H1 (cell line): ENCODE results near the gene CD48. TPM values are rescaled to one million over a fixed set of nuclear protein-coding genes. Genes with fewer than 3 reads are reported as not detected.

Experiments
- CTCF ChIA-PET: fragments of 300-600 bp; sonication (Branson Sonifier 250); formaldehyde crosslinking; loops from one replicate; lab custom pipeline; 2021; ENCODE audit not compliant: partially characterized antibody; lab: Charles Lee
- POLR2A ChIA-PET: fragments of 300-600 bp; sonication (Branson Sonifier 250); formaldehyde crosslinking; loops from one replicate; lab custom pipeline; 2021; ENCODE audit warnings: inconsistent platforms; ENCODE audit not compliant: partially characterized antibody; lab: Charles Lee
- DNase-seq, 2 experiments: peaks; one replicate each; pipeline versions ENCODE4 v3.0.0 to v3.0.0-alpha.2; 2010 to 2022; ENCODE audit warnings: low spot score in 2 of 2, low read depth in 1 of 2, mixed read lengths in 1 of 2
- FAIRE-seq: peaks from 2 replicates; lab custom pipeline; 2011; peaks lifted over from hg19 to GRCh38; lab: Jason Lieb, UNC
- H2AFZ ChIP-seq: 2 replicates; pipeline ENCODE4 v1.8.1; 2012; ENCODE audit warnings: low read length, inconsistent platforms
- H2AK5ac ChIP-seq: 2 replicates; pipeline ENCODE4 v1.6.1; 2013; ENCODE audit warnings: low read depth, low read length
- H2BK120ac ChIP-seq: replicated peaks from 2 replicates; pipeline ENCODE3; 2013; ENCODE audit warnings: low read depth, low read length, inconsistent platforms
- H2BK12ac ChIP-seq: 2 replicates; pipeline ENCODE4 v1.6.1; 2013; ENCODE audit warnings: low read depth, low read length
- H2BK15ac ChIP-seq: 2 replicates; pipeline ENCODE4 v1.6.1; 2013; ENCODE audit warnings: low read length
- H2BK20ac ChIP-seq: 2 replicates; pipeline ENCODE4 v1.6.1; 2013; ENCODE audit warnings: low read length
- H2BK5ac ChIP-seq: 2 replicates; pipeline ENCODE4 v1.6.1; 2013; ENCODE audit warnings: low read depth, low read length
- H3K14ac ChIP-seq: 2 replicates; pipeline ENCODE4 v1.6.1; 2013; ENCODE audit warnings: inconsistent platforms; ENCODE audit not compliant: insufficient read length
- H3K18ac ChIP-seq: 2 replicates; pipeline ENCODE4 v1.6.1; 2013; ENCODE audit warnings: low read length; ENCODE audit errors: extremely low read depth
- H3K23ac ChIP-seq: 2 replicates; pipeline ENCODE4 v1.6.1; 2013; ENCODE audit warnings: inconsistent platforms; ENCODE audit not compliant: insufficient read length
- H3K23me2 ChIP-seq: 2 replicates; pipeline ENCODE4 v1.6.1; 2013; ENCODE audit warnings: low read depth, low read length
- H3K27ac ChIP-seq: 2 replicates; pipeline ENCODE4 v1.6.1; 2011; ENCODE audit warnings: low read depth, low read length, inconsistent platforms
- H3K27me3 ChIP-seq, 4 experiments: replicated peaks in 1 of 4; 1 replicate in 1 of 4; 2 replicates in 3 of 4; pipeline versions ENCODE4 v1.6.1 to v1.8.1; 2011 to 2013; ENCODE audit warnings: low read length in 3 of 4, mild to moderate bottlenecking in 3 of 4, inconsistent platforms in 2 of 4, mixed read lengths in 2 of 4, moderate library complexity in 1 of 4; ENCODE audit not compliant: control insufficient read depth in 3 of 4, insufficient read depth in 3 of 4; ENCODE audit errors: extremely low read depth in 1 of 4
- H3K36me3 ChIP-seq, 4 experiments: 2 replicates each; pipeline versions ENCODE4 v1.6.1 to v1.8.1; 2011 to 2013; ENCODE audit warnings: mild to moderate bottlenecking in 4 of 4, low read length in 3 of 4, moderate library complexity in 2 of 4, control low read depth in 1 of 4, inconsistent platforms in 1 of 4; ENCODE audit not compliant: insufficient read depth in 4 of 4, control insufficient read depth in 2 of 4
- H3K4ac ChIP-seq: replicated peaks from 2 replicates; pipeline ENCODE3; 2013; ENCODE audit warnings: low read length, low read depth, mixed read lengths, inconsistent platforms; ENCODE audit not compliant: insufficient read length
- H3K4me1 ChIP-seq, 4 experiments: replicated peaks in 1 of 4; 1 replicate in 1 of 4; 2 replicates in 3 of 4; pipeline versions ENCODE4 v1.6.1 to v1.8.1; 2011 to 2013; ENCODE audit warnings: low read length in 3 of 4, inconsistent platforms in 2 of 4, mixed read lengths in 1 of 4; ENCODE audit not compliant: insufficient read depth in 4 of 4, control insufficient read depth in 3 of 4
- H3K4me2 ChIP-seq, 2 experiments: 2 replicates each; pipeline versions ENCODE4 v1.6.1 to v1.8.1; 2011 to 2013; ENCODE audit warnings: low read depth in 2 of 2, low read length in 2 of 2, control low read depth in 1 of 2, inconsistent platforms in 1 of 2, mild to moderate bottlenecking in 1 of 2; ENCODE audit not compliant: insufficient read depth in 1 of 2
- H3K4me3 ChIP-seq, 4 experiments: fragments of 200-600, 300-600 bp in 1 of 4; sonication (generic), shearing (Covaris generic), sonication (Bioruptor Twin) in 1 of 4; 2 replicates each; pipeline versions ENCODE4 v1.5.1 to v1.8.1; 2011 to 2016; ENCODE audit warnings: low read length in 4 of 4, low read depth in 3 of 4, control low read depth in 2 of 4, inconsistent platforms in 2 of 4, mild to moderate bottlenecking in 2 of 4, mixed read lengths in 1 of 4, moderate library complexity in 1 of 4; ENCODE audit not compliant: insufficient read depth in 2 of 4; ENCODE audit errors: extremely low read depth in 1 of 4
- H3K56ac ChIP-seq: replicated peaks from 2 replicates; pipeline ENCODE3; 2013; ENCODE audit warnings: low read depth, mild to moderate bottlenecking, mixed read lengths, low read length, inconsistent platforms; ENCODE audit not compliant: insufficient read length
- H3K79me1 ChIP-seq: 2 replicates; pipeline ENCODE4 v1.6.1; 2013; ENCODE audit warnings: low read depth, low read length, control low read depth
- H3K79me2 ChIP-seq, 2 experiments: 2 replicates each; pipeline versions ENCODE4 v1.6.1 to v1.8.1; 2012 to 2013; ENCODE audit warnings: low read length in 2 of 2, mild to moderate bottlenecking in 2 of 2, inconsistent platforms in 1 of 2; ENCODE audit not compliant: insufficient read depth in 2 of 2, control insufficient read depth in 1 of 2
- H3K9ac ChIP-seq, 4 experiments: replicated peaks in 1 of 4; 1 replicate in 1 of 4; 2 replicates in 3 of 4; pipeline versions ENCODE4 v1.6.1 to v1.8.1; 2011 to 2013; ENCODE audit warnings: low read depth in 3 of 4, low read length in 3 of 4, control low read depth in 2 of 4, mild to moderate bottlenecking in 2 of 4, moderate library complexity in 2 of 4, inconsistent platforms in 1 of 4; ENCODE audit errors: extremely low read depth in 1 of 4
- H3K9me3 ChIP-seq, 2 experiments: 2 replicates each; pipeline versions ENCODE4 v1.6.1 to v1.8.1; 2012 to 2013; ENCODE audit warnings: mild to moderate bottlenecking in 2 of 2, moderate library complexity in 2 of 2, control low read depth in 1 of 2, inconsistent platforms in 1 of 2, low read depth in 1 of 2, low read length in 1 of 2, mixed read lengths in 1 of 2; ENCODE audit not compliant: insufficient read depth in 2 of 2
- H4K20me1 ChIP-seq, 2 experiments: replicated peaks in 1 of 2; 2 replicates each; pipeline versions ENCODE3 to v1.8.1; 2011 to 2013; ENCODE audit warnings: inconsistent platforms in 2 of 2, low read length in 2 of 2, mild to moderate bottlenecking in 1 of 2; ENCODE audit not compliant: insufficient read depth in 2 of 2, control insufficient read depth in 1 of 2
- H4K5ac ChIP-seq: 2 replicates; pipeline ENCODE4 v1.6.1; 2013; ENCODE audit warnings: low read length, low read depth, mixed read lengths, inconsistent platforms; ENCODE audit not compliant: insufficient read length
- H4K8ac ChIP-seq: 2 replicates; pipeline ENCODE4 v1.8.0; 2013; ENCODE audit warnings: mild to moderate bottlenecking, moderate library complexity, low read length, inconsistent platforms; ENCODE audit not compliant: insufficient read depth; ENCODE audit errors: extremely low read depth
- H4K91ac ChIP-seq: replicated peaks from 2 replicates; pipeline ENCODE3; 2013; ENCODE audit warnings: low read length, mixed read lengths, inconsistent platforms; ENCODE audit not compliant: insufficient read length
- FOSL1 ChIP-seq: IDR thresholded peaks from 2 replicates; pipeline ENCODE4 v1.6.1; 2011; ENCODE audit warnings: mild to moderate bottlenecking, low read depth, low read length, moderate library complexity; ENCODE audit not compliant: insufficient read depth
- KDM4A ChIP-seq: IDR thresholded peaks from one replicate; pipeline ENCODE4 v1.7.1; 2012; ENCODE audit warnings: low read depth, mild to moderate bottlenecking, moderate library complexity, low read length, inconsistent platforms; ENCODE audit not compliant: severe bottlenecking
- NRF1 ChIP-seq: IDR thresholded peaks from 2 replicates; pipeline ENCODE4 v1.6.1; 2011; ENCODE audit warnings: mild to moderate bottlenecking, low read depth, low read length, improper control_type of control experiment
- PHF8 ChIP-seq: fragments of 200-600 bp; sonication (generic); conservative IDR thresholded peaks from 2 replicates; pipeline ENCODE4 v1.7.1; 2012; ENCODE audit warnings: low read depth, mild to moderate bottlenecking, inconsistent platforms, low read length, moderate library complexity
- POLR2A ChIP-seq, 2 experiments: IDR thresholded peaks; 1 replicate in 1 of 2; 2 replicates in 1 of 2; pipeline ENCODE4 v1.6.1; 2011; ENCODE audit warnings: low read depth in 2 of 2, low read length in 2 of 2, mild to moderate bottlenecking in 2 of 2; ENCODE audit errors: control extremely low read depth in 1 of 2
- POU5F1 ChIP-seq: IDR thresholded peaks from 2 replicates; pipeline ENCODE4 v1.6.1; 2011; ENCODE audit warnings: low read depth, mild to moderate bottlenecking, low read length, moderate library complexity
- RFX5 ChIP-seq: IDR thresholded peaks from 2 replicates; pipeline ENCODE4 v1.6.1; 2011; ENCODE audit warnings: low read depth, low read length, improper control_type of control experiment, borderline replicate concordance
- SP1 ChIP-seq: IDR thresholded peaks from 2 replicates; pipeline ENCODE4 v1.6.1; 2011; ENCODE audit warnings: low read depth, low read length
- SRF ChIP-seq: IDR thresholded peaks from 2 replicates; pipeline ENCODE4 v1.6.1; 2011; ENCODE audit warnings: mild to moderate bottlenecking, low read depth, low read length, moderate library complexity
- USF2 ChIP-seq: IDR thresholded peaks from 2 replicates; pipeline ENCODE4 v1.6.1; 2011; ENCODE audit warnings: low read length, improper control_type of control experiment
- WGBS, 2 experiments: shearing (Covaris generic) in 1 of 2; methylation state at CpG; one replicate each; pipeline versions ENCODE4 v1.1.6 to v1.1.7; 2013 to 2015; ENCODE audit warnings: low lambda C conversion rate in 2 of 2, mixed read lengths in 2 of 2, inconsistent platforms in 1 of 2, low coverage in 1 of 2, missing lambda C conversion rate in 1 of 2; ENCODE audit not compliant: insufficient replicate concordance in 2 of 2, insufficient coverage in 1 of 2, insufficient read length in 1 of 2; ENCODE audit errors: extremely low coverage in 1 of 2, missing lambda C conversion rate in 1 of 2; 5-methylcytosine and 5-hydroxymethylcytosine counted together
- polyA plus RNA-seq, 7 experiments: library from polyadenylated mRNA; depleted of rRNA in 3 of 7; stranded (reverse) in 5 of 7; unstranded in 2 of 7; fragments of >200 nt in 5 of 7; fragments of 200-250 nt in 2 of 7; gene quantifications; 1 replicate in 5 of 7; 2 replicates in 1 of 7; 4 replicates in 1 of 7; pipeline versions ENCODE4 v1.2.1 to v1.2.3, GENCODE V29; 2011 to 2013; ENCODE audit warnings: missing spikeins in 2 of 7, mixed read lengths in 2 of 7
- total RNA-seq: library from RNA; stranded (reverse); fragmentation: NEBNext Ultra II Directional; extraction: Animal tissue kit (Norgen Biotek cat#: 25700); gene quantifications from 2 replicates; pipeline ENCODE4 v1.2.1, GENCODE V29; 2021
- TF ChIP-seq, protein P1 (sequence below): IDR thresholded peaks from 2 replicates; pipeline ENCODE4 v1.6.1; 2012; ENCODE audit warnings: inconsistent platforms

Gene CD48
- total and polyA plus RNA-seq, 2 of the 8 experiments (the other 6 are each of a cell fraction or from before 2014, with no cell fraction given): 0.08 TPM; not detected in 1

- CTCF ChIA-PET: interaction anchor here (2.7 to 4.2 kb wide), 2 partner anchors 17 to 23 kb away, joined by 10 to 12 read pairs; no protein-coding TSS in a partner anchor
- no peak for FAIRE-seq
- TF ChIP-seq SRF (no peak), SP1 (no peak), KDM4A (no peak), PHF8 (no peak), POU5F1 (no peak), USF2 (no peak), NRF1 (no peak), FOSL1 (no peak), POLR2A (IDR thresholded peaks at IDR 0.05; ENCODE audit: control extremely low read depth in 1 of 2, low read depth in 2 of 2, low read length in 2 of 2) (no peak), RFX5 (no peak)
- TF ChIP-seq, protein P1, sequence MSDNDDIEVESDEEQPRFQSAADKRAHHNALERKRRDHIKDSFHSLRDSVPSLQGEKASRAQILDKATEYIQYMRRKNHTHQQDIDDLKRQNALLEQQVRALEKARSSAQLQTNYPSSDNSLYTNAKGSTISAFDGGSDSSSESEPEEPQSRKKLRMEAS: no peak
Observed at GRCh38 chr1:160658162-160658813, 53.3 kb downstream of the CD48 start.

More at GRCh38 chr1:160658162-160658813, 53.3 kb downstream of the CD48 start:
- H3K4ac ChIP-seq: no peak overlapping the region
- no peak overlapping the region for H3K27ac ChIP-seq
- no peak overlapping the region for H2BK15ac ChIP-seq
- H3K9me3 ChIP-seq: peaks cover 0 to 2% of the 10 kb centered on the region in 2 experiments; a peak in 1 of 4 replicates
- no peak overlapping the region for H3K18ac ChIP-seq
- no peak overlapping the region for H4K5ac ChIP-seq
- H4K8ac ChIP-seq: no peak overlapping the region
- peaks cover 0 to 3% (median under 1%) of the 10 kb centered on the region in 4 experiments; a peak in 2 of 7 replicates for H3K4me1 ChIP-seq
- no peak for DNase-seq
- H3K4me3 ChIP-seq: no peak overlapping the region
- H2AK5ac ChIP-seq: no peak overlapping the region
- H2BK5ac ChIP-seq: no peak overlapping the region
- no peaks in the 10 kb centered on the region for H3K23me2 ChIP-seq
- H3K79me1 ChIP-seq: no peaks in the 10 kb centered on the region
- H4K20me1 ChIP-seq: no peaks in the 10 kb centered on the region
- H2BK12ac ChIP-seq: peak overlapping the region; percentile 30; the same call in 1 of the 2 replicates
- H3K23ac ChIP-seq: no peak overlapping the region
- no peaks in the 10 kb centered on the region for H3K79me2 ChIP-seq
- no peak overlapping the region for H2AFZ ChIP-seq
- no peak overlapping the region for H3K14ac ChIP-seq
- POLR2A ChIA-PET: interaction anchor here (0.6 to 1.4 kb wide), 2 partner anchors 14 to 340 kb away, joined by 3 read pairs; no protein-coding TSS in a partner anchor
- H3K4me2 ChIP-seq: no peak overlapping the region
- no peaks in the 10 kb centered on the region for H3K36me3 ChIP-seq
- H4K91ac ChIP-seq: no peak overlapping the region
- H3K56ac ChIP-seq: no peak overlapping the region
- WGBS, 2 experiments: 91% methylated on average over 8 of the region's 8 CpGs; no CpG with 5 or more reads in 1 of the 2 experiments
- no peak overlapping the region for H3K9ac ChIP-seq
- H2BK20ac ChIP-seq: 0 out of 2 replicates have a peak overlapping the region, but pooled peaks have one; percentile 51
- no peak overlapping the region for H2BK120ac ChIP-seq
- no peaks in the 10 kb centered on the region; a peak in 1 of 7 replicates for H3K27me3 ChIP-seq
